Measurements from ENCODE around the gene GOLGA6L25.
A peak's percentile ranks its signal among the peaks of the same experiment; 100 is the strongest.
"Not testable (repeated sequence)": the region's sequence is repeated elsewhere in the genome, so short reads cannot be mapped to it uniquely, and the experiment has no call there.

The GOLGA6L25 gene, protein sequence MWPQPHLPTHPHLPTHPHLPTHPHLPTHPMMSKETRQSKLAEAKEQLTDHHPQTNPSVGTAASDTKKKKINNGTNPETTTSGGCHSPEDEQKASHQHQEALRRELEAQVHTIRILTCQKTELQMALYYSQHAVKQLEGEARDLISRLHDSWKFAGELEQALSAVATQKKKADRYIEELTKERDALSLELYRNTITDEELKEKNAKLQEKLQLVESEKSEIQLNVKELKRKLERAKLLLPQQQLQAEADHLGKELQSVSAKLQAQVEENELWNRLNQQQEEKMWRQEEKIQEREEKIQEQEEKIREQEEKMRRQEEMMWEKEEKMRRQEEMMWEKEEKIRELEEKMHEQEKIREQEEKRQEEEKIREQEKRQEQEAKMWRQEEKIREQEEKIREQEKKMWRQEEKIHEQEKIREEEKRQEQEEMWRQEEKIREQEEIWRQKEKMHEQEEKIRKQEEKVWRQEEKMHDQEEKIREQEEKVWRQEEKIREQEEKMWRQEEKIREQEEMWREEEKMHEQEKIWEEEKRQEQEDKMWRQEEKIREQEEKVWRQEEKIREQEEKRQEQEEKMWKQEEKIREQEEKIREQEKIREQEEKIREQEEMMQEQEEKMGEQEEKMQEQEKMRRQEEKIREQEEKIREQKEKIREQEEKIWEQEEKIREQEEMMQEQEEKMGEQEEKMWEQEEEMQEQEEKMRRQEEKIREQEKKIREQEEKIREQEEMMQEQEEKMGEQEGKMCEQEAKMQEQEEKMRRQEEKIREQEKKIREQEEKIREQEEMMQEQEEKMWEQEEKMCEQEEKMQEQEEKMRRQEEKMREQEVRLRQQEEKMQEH

GRCh38 chr15:28553268-28553667 lies at the start of gene GOLGA6L25:
TSS of gene GOLGA6L25 (plus strand) at chr15:28553568. CDS start at chr15:28553629, 61 bp downstream.
- FAIRE-seq; DNase-seq (ENCODE audit: low spot score): not testable (repeated sequence)

DNA sequence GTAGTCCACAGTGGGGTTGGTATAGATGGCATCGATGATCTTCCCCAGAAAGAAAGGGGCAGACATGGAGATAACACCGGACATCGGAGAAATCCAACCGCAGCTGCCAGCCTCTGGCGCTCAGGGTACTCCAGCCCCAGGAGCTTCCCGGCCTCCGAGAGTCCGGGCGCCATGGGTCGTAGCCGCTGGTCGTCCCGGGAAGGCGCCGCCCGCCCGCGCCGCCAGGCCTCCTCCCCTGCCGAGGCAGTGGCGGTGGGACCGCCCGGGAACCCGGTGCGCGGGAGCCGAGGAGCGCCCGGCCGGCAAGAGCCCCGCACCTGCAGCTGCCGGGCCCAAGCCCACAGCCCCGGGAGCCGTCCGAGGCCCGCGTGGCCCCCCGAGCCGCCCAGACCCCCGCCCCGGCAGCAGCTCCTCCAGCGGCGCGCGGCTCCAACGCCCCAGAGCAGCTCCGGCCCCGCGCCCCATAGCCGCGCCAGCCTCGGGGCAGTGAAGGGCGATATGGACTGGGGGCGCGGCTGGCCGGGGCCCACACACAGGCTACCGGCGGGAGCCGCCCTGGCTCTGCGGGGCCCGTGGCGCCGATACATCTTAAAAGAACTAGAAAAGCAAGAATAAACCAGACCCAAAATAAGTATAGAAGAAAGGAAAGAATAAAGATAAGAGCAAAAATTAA lies 45.0 kb upstream of the GOLGA6L25 start:
- not testable (repeated sequence) for FAIRE-seq

DNA sequence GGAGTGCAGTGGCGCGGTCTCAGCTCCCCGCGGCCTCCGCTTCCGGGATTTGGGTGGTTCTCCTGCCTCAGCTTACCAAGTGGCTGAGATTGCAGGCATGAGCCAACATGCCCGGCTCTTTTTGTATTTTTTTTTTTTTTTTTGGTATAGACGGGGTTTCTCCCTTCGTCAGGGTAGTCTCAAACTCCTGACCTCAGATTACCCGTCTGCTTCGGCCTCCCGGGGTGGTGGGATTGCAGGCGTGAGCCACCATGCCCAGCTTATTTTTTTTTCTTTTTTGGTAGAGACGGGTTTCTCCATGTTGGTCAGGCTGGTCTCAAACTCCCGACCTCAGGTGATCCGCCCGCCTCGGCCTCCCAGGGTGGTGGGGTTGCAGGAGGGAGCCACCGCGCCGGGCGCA lies 39.2 kb upstream of the GOLGA6L25 start:
- FAIRE-seq; DNase-seq (ENCODE audit: low spot score): not testable (repeated sequence)

More for the DNA sequence above, 45.0 kb upstream of the GOLGA6L25 start:
- not testable (repeated sequence) for DNase-seq (ENCODE audit: low spot score)

- DNase-seq (ENCODE audit: low spot score) = not testable (repeated sequence)
- peak; percentile 71 for FAIRE-seq
These were observed 38.2 kb upstream of the GOLGA6L25 start for GRCh38 chr15:28515208-28515607.

DNA sequence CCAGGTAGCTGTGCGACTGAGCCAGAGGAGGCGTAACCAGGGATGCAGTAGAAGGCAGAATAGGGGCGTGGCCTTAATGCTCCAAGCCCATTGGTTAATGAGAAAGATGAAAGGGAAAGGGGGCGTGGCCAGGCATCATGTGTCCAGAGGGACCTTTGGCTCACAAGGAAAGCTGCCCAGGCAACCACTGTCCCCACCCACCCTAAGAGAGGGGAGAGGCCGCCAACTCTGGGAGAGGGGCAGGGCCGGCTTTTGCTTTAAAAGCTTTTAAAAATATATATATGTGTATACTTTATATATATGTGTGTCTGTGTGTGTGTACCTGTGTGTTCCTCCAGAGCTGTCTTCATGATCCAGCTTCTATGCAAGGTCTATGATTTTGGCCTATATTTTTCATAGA lies 20.4 kb upstream of the GOLGA6L25 start, which contains the start of gene GOLGA8G:
GOLGA8G (minus strand) TSS at position 18 of the 400 bp plus-strand sequence. CDS start 62 bp downstream, outside the sequence.
- FAIRE-seq = not testable (repeated sequence)

DNA sequence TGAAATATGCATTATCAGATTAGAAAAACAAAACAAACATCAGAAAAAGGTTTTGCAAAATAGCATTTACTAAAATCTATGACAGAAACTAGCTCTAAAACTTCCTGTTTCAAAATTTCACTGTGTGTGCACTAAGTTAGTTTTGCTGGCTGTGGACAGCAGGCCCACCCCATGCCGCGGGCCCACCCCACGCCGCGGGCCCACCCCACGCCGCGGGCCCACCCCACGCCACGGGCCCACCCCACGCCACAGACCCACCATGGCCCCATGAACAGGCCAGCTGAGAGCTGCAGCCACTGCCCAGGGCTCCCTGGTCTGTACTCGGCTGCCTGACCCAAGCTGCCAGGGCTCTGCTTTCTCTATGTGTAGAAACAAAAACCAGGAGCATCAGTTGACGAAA lies 20.0 kb downstream of the GOLGA6L25 start:
- FAIRE-seq; DNase-seq (ENCODE audit: low spot score): not testable (repeated sequence)

More for the DNA sequence above, 20.4 kb upstream of the GOLGA6L25 start, which contains the start of gene GOLGA8G:
- DNase-seq (ENCODE audit: low spot score) = not testable (repeated sequence)

- not testable (repeated sequence) for DNase-seq (ENCODE audit: low spot score)
- FAIRE-seq = peak; percentile 36
These were observed 35.7 kb downstream of the GOLGA6L25 start for GRCh38 chr15:28588977-28589606.

DNA sequence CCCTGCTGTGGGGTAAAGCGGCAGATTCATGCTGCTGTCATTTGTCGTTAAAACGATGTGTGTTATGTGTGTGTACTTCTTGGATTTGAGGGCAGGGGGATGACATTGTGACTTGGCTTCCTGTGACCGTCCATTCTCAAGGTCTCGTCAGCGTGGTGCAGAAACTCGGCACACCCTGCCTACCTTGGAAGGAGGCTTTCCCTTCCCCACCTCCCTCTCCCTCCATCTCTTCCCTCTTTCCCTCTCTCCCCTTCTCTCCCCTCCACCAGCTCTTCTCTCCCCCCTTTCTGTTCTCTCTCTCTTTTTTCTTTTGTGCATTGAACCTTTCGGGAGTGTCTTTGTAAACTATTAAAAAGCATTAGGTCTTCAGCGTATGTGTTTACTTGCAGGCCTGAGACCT lies 36.4 kb downstream of the GOLGA6L25 start:
- DNase-seq (ENCODE audit: low spot score); FAIRE-seq: not testable (repeated sequence)

DNA sequence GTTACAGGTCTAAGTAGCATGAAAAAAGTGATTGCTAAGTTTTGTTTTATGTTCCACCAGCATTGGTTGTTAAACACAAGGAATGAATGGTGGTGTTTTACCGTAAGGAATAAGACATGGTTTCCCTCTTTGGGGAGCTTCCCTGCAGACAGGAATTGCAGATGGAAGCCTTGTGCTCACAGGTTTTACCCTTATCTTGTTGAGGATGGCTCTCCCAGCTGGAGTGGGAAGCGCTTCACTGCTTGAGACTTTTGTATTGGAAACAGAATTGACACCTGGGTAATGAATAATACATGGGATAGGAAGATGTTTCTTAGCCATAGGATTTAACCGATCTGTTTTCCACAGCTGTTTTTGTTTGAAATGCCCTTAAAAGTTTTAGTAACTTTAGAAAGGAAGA lies 39.0 kb downstream of the GOLGA6L25 start:
- not testable (repeated sequence) for DNase-seq (ENCODE audit: low spot score)

GRCh38 chr15:28593424-28594129 lies 40.2 kb downstream of the GOLGA6L25 start:
- not testable (repeated sequence) for DNase-seq (ENCODE audit: low spot score); FAIRE-seq

More for the DNA sequence above, 39.0 kb downstream of the GOLGA6L25 start:
- not testable (repeated sequence) for FAIRE-seq

GRCh38 chr15:28597471-28597870 lies 44.1 kb downstream of the GOLGA6L25 start:
- FAIRE-seq; DNase-seq (ENCODE audit: low spot score): not testable (repeated sequence)

GRCh38 chr15:28598209-28598608 lies 44.8 kb downstream of the GOLGA6L25 start:
- not testable (repeated sequence) for DNase-seq (ENCODE audit: low spot score)

DNA sequence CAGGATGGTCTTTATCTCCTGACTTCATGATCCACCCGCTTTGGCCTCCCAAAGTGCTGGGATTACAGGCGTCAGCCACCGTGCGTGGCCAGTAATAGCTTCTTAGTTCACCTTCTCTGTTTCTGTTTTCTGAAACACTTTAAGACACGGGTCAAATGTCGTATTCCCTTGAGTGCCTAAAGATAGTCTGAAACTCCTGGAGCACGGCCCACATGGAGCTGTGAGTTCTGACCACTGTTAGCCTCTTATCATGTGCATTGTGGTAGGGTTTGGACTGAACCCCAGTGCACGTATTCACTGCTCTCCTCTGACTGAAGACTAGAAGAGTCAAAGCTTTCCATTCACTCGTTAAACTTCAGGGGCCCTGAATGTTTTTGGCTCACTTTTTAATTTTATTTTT lies 48.8 kb downstream of the GOLGA6L25 start:
- FAIRE-seq; DNase-seq (ENCODE audit: low spot score): not testable (repeated sequence)

More at GRCh38 chr15:28598209-28598608, 44.8 kb downstream of the GOLGA6L25 start:
- FAIRE-seq = not testable (repeated sequence)
